IPS-18a (cell line): ENCODE data around the gene MTUS2.

Source experiments
- H3K27ac ChIP-seq: one replicate; pipeline ENCODE4 v1.5.1; 2013; ENCODE audit warnings: low read length
- H3K27me3 ChIP-seq: one replicate; pipeline ENCODE4 v1.6.1; 2013; ENCODE audit warnings: mild to moderate bottlenecking, low read length; ENCODE audit not compliant: control insufficient read depth, insufficient read depth
- H3K36me3 ChIP-seq: one replicate; pipeline ENCODE4 v1.6.1; 2013; ENCODE audit warnings: low read depth, low read length; ENCODE audit not compliant: control insufficient read depth
- H3K4me1 ChIP-seq: one replicate; pipeline ENCODE4 v1.6.1; 2013; ENCODE audit warnings: low read depth, low read length; ENCODE audit not compliant: control insufficient read depth
- H3K4me3 ChIP-seq: one replicate; pipeline ENCODE4 v1.5.1; 2013; ENCODE audit warnings: low read length
- H3K9ac ChIP-seq: one replicate; pipeline ENCODE4 v1.6.1; 2013; ENCODE audit warnings: mild to moderate bottlenecking, low read length, moderate library complexity
- H3K9me3 ChIP-seq: one replicate; pipeline ENCODE4 v1.6.1; 2013; ENCODE audit warnings: low read depth, low read length; ENCODE audit not compliant: control insufficient read depth

The MTUS2 gene

GRCh38 chr13:29115842-29116241 lies 295.7 kb downstream of the MTUS2 start:
- Histone ChIP-seq H3K27ac (no peak overlapping the region), H3K27me3 (no peaks in the 10 kb centered on the region), H3K36me3 (no peaks in the 10 kb centered on the region), H3K9me3 (no peaks in the 10 kb centered on the region), H3K9ac (no peak overlapping the region), H3K4me1 (no peaks in the 10 kb centered on the region), H3K4me3 (no peak overlapping the region)

DNA sequence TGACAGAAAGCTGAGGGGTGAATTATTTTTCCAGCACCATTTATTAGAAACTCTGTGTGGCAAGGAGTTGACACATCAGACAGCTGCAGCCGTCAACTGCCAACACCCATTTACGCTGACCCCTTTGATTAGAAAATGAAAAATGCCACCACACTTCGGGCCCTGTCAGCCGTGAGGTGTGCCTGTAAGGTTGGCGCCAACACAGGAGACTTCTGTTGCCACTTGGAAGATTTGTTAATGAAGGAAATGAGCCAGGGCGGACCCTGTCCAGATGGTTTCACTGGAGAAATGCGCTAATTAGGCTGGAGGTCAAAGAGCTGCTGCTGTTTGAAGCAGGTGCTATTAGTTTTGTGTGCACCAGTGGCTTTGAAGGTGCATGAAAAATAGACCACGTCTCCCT lies 297.5 kb downstream of the MTUS2 start:
- no peak overlapping the region for H3K9ac ChIP-seq
- no peaks in the 10 kb centered on the region for H3K36me3 ChIP-seq
- H3K9me3 ChIP-seq: no peaks in the 10 kb centered on the region
- no peak overlapping the region for H3K4me3 ChIP-seq
- no peaks in the 10 kb centered on the region for H3K27me3 ChIP-seq
- no peak overlapping the region for H3K27ac ChIP-seq
- H3K4me1 ChIP-seq: no peaks in the 10 kb centered on the region

GRCh38 chr13:29118471-29118870 lies 298.3 kb downstream of the MTUS2 start:
- Histone ChIP-seq H3K27ac (no peak overlapping the region), H3K4me3 (no peak overlapping the region), H3K27me3 (no peaks in the 10 kb centered on the region), H3K9ac (no peak overlapping the region), H3K36me3 (no peaks in the 10 kb centered on the region), H3K9me3 (no peaks in the 10 kb centered on the region), H3K4me1 (no peaks in the 10 kb centered on the region)

GRCh38 chr13:29125191-29125933 lies 305.2 kb downstream of the MTUS2 start:
- Histone ChIP-seq H3K36me3 (no peaks in the 10 kb centered on the region), H3K4me3 (no peak overlapping the region), H3K9me3 (no peaks in the 10 kb centered on the region), H3K9ac (peak overlapping the region; percentile 56), H3K27ac (peak overlapping the region; percentile 37), H3K4me1 (peaks cover 7% of the 10 kb centered on the region), H3K27me3 (no peaks in the 10 kb centered on the region)

DNA sequence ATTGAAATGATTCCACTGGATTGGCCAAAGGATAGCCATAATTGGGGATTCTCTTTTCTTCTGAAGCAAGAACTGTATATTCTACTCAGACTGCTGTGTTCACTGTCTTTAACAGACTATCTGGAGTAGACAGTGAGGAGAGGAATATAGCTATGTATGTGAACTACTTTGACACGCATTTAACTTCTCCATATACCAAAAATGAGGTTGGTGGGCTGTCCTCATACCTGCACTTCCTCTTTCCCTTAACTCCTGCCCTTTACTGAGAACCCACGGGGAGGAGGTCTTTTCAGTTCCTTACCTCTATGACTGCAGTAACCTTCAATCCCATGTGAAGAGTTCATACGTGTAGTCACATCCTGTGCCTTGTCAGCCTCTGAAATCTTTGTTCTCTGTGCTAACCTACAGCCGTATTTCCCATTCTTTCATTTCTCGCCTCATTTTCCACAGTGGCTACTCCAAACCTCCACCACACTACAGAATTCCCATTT lies 305.8 kb downstream of the MTUS2 start:
- no peaks in the 10 kb centered on the region for H3K27me3 ChIP-seq
- H3K9ac ChIP-seq: no peak overlapping the region

DNA sequence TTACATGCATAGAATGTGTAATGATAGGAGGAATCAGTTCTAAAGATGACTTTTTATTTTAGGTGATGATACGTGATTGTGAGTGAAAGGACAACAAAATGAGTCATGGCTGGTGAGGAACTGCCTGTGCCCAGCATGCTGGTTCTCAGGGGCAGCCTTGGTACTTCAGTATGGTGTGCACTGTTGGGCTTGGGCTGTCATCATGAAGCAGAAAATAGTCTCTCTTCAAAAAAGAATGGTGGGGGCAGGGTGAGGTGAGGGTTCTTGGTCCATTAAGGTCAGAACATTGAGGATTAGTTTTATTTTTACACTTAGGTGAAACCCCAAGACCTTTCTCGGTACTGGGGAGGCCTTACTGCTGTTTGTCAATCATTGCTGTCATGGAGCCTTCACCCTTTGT lies 309.5 kb downstream of the MTUS2 start:
- no peak overlapping the region for H3K27ac ChIP-seq
- H3K9me3 ChIP-seq: no peaks in the 10 kb centered on the region
- no peak overlapping the region for H3K4me3 ChIP-seq
- no peaks in the 10 kb centered on the region for H3K27me3 ChIP-seq
- no peak overlapping the region for H3K9ac ChIP-seq
- H3K36me3 ChIP-seq: no peaks in the 10 kb centered on the region
- H3K4me1 ChIP-seq: peaks cover 7% of the 10 kb centered on the region

More for the DNA sequence above, 305.8 kb downstream of the MTUS2 start:
- Histone ChIP-seq H3K36me3 (no peaks in the 10 kb centered on the region), H3K9me3 (no peaks in the 10 kb centered on the region), H3K4me1 (peaks cover 7% of the 10 kb centered on the region), H3K27ac (no peak overlapping the region), H3K4me3 (no peak overlapping the region)

DNA sequence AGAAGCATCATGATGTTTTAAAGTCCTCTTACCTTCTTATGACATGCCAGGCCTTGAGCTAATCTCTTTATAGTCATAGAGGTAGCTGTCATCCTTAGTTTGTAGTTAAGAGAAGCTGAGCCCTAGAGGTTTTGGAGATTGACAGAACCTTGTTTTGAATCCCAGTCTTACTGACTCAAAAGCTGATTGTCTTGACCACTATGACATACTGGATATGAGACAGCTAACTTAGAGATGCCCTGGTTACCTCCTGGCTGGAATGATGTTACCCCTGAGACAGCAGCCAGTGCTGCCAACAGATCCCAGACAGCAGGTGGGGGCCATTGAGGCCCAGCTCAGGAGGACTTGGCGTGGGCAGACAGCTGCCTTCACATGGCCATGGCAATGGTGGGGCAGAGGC lies 311.0 kb downstream of the MTUS2 start:
- Histone ChIP-seq H3K9me3 (no peaks in the 10 kb centered on the region), H3K9ac (no peak overlapping the region), H3K27me3 (no peaks in the 10 kb centered on the region), H3K27ac (no peak overlapping the region), H3K4me1 (no peaks in the 10 kb centered on the region), H3K36me3 (no peaks in the 10 kb centered on the region), H3K4me3 (no peak overlapping the region)

GRCh38 chr13:29131881-29132668 lies 311.9 kb downstream of the MTUS2 start:
- H3K36me3 ChIP-seq: no peaks in the 10 kb centered on the region
- no peaks in the 10 kb centered on the region for H3K9me3 ChIP-seq
- H3K27me3 ChIP-seq: no peaks in the 10 kb centered on the region
- no peak overlapping the region for H3K9ac ChIP-seq
- H3K4me3 ChIP-seq: no peak overlapping the region
- no peaks in the 10 kb centered on the region for H3K4me1 ChIP-seq
- H3K27ac ChIP-seq: no peak overlapping the region

DNA sequence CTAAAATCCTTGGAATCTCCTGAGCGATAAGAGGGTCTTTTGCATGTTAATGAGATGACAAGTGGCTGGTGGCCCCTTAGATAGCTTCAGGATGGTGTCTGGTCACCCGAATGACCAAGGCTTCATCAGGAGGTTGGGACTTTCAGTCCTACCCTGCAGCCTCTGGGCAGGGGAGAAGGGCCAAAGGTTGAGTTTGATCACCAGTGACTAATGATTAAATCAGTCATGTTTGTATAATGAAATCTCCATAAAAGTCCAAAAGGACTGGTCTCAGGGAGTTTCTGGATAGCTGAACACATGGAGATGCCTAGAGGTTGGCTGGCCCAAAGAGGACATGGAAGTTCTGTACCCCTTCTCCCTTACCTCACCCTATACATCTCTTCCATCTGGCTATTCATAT lies 316.2 kb downstream of the MTUS2 start:
- Histone ChIP-seq H3K4me3 (no peak overlapping the region), H3K4me1 (no peaks in the 10 kb centered on the region), H3K36me3 (no peaks in the 10 kb centered on the region), H3K9me3 (no peaks in the 10 kb centered on the region), H3K27ac (no peak overlapping the region), H3K9ac (no peak overlapping the region), H3K27me3 (no peaks in the 10 kb centered on the region)

DNA sequence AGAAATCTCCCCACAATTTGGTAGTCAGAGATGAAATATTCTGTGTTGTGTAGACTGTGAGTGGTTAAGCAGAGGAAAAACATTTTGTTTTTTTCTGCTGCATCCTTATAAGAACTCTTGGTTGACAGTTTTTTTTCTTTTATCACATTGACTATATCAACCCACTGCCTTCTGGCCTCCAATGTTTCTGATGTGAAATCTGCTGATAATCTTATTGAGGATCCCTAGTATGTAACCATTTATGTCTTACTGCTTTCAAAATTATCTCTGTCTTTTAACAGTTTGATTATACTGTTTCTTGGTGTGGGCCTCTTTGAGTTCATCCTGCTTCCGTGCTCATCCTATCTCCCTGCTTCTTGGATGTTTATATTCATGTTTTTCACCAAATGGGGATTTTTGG lies 316.9 kb downstream of the MTUS2 start:
- no peaks in the 10 kb centered on the region for H3K27me3 ChIP-seq
- H3K27ac ChIP-seq: no peak overlapping the region
- H3K9me3 ChIP-seq: no peaks in the 10 kb centered on the region
- H3K36me3 ChIP-seq: no peaks in the 10 kb centered on the region
- no peaks in the 10 kb centered on the region for H3K4me1 ChIP-seq
- no peak overlapping the region for H3K9ac ChIP-seq
- H3K4me3 ChIP-seq: no peak overlapping the region

DNA sequence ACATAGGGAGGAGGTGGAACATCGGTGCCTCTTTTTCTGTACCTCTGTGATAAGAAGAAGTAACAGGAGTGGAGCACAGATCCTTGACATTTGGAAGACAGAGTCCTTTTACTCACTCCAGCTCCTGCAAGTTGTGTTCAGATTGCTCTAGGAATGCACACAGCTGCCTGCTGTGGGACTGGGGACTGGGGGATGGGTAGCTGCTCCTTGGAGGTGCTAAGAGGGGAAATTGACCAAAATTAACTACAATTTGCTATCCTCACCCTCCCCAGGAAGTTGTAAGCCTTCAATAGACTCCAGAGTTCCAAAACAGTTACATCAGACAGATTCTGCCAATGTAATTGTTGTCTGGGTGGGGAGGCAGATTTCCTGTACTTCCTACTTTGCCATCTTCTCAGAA lies 317.9 kb downstream of the MTUS2 start:
- H3K4me1 ChIP-seq: no peaks in the 10 kb centered on the region
- H3K36me3 ChIP-seq: no peaks in the 10 kb centered on the region
- no peaks in the 10 kb centered on the region for H3K27me3 ChIP-seq
- no peak overlapping the region for H3K9ac ChIP-seq
- no peaks in the 10 kb centered on the region for H3K9me3 ChIP-seq
- H3K4me3 ChIP-seq: no peak overlapping the region
- no peak overlapping the region for H3K27ac ChIP-seq

DNA sequence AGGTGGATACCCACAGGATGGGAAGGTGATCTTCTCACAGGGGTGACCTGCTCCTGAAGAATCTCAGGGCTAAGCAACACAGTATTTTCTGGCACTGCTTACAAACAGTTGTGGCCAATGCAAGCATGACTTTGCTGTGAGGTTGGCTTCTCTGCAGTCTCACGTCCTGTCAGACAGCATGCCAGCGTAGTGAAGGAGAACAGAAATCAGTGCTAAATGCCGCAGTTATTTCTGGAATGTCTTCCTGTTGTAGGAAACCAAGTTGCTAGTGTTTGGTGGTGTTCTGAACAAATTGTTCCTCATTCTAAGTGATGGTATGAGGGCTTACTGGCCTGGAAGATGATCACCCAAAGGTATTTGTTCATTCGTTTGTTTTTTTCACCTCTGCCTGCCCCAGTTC lies 320.1 kb downstream of the MTUS2 start:
- Histone ChIP-seq H3K36me3 (no peaks in the 10 kb centered on the region), H3K4me1 (no peaks in the 10 kb centered on the region), H3K27me3 (no peaks in the 10 kb centered on the region), H3K9me3 (no peaks in the 10 kb centered on the region), H3K9ac (no peak overlapping the region), H3K4me3 (no peak overlapping the region), H3K27ac (no peak overlapping the region)
